ENCODE measurements around the gene FANCI. TPM values are rescaled to one million over a fixed set of nuclear protein-coding genes. Genes with fewer than 3 reads are reported as not detected.
"Not testable (repeated sequence)": the region's sequence is repeated elsewhere in the genome, so short reads cannot be mapped to it uniquely, and the experiment has no call there.

The FANCI gene
- polyA plus RNA-seq, 1 donor: 56.0 TPM

GRCh38 chr15:89221543-89221942 lies 22.2 kb upstream of the FANCI start, which contains the start of gene RLBP1:
TSS of gene RLBP1 (minus strand) at chr15:89221579. CDS start at chr15:89218975, 2,604 bp downstream.
- no peak for DNase-seq

GRCh38 chr15:89225588-89225987 lies 18.2 kb upstream of the FANCI start:
- no peak for DNase-seq

GRCh38 chr15:89226359-89227221 lies 17.2 kb upstream of the FANCI start:
- DNase-seq: no peak

GRCh38 chr15:89227425-89227824 lies 16.4 kb upstream of the FANCI start:
- no peak for DNase-seq

- DNase-seq: no peak
These were observed 13.5 kb upstream of the FANCI start for GRCh38 chr15:89230277-89230676.

GRCh38 chr15:89231832-89232231 lies 11.9 kb upstream of the FANCI start:
- no peak for DNase-seq

GRCh38 chr15:89239883-89240810 lies 3.6 kb upstream of the FANCI start:
- not testable (repeated sequence) for DNase-seq

- DNase-seq: no peak
These were observed 611 bp upstream of the FANCI start for GRCh38 chr15:89243046-89243690.

- DNase-seq: peak; percentile 6
These were observed 760 bp downstream of the FANCI start for GRCh38 chr15:89244574-89244903.

GRCh38 chr15:89247446-89247845 lies 3.7 kb downstream of the FANCI start:
- no peak for DNase-seq

GRCh38 chr15:89248584-89248983 lies 4.8 kb downstream of the FANCI start:
- no peak for DNase-seq

- not testable (repeated sequence) for DNase-seq
These were observed 6.4 kb downstream of the FANCI start for GRCh38 chr15:89250142-89250541.

- not testable (repeated sequence) for DNase-seq
These were observed 33.5 kb downstream of the FANCI start for GRCh38 chr15:89277281-89277680.

- no peak for DNase-seq
These were observed 34.5 kb downstream of the FANCI start for GRCh38 chr15:89278307-89278706.

- DNase-seq: no peak
These were observed 38.9 kb downstream of the FANCI start for GRCh38 chr15:89282631-89283030.

GRCh38 chr15:89283201-89283600 lies 39.4 kb downstream of the FANCI start:
- no peak for DNase-seq

GRCh38 chr15:89291934-89292438 lies 48.2 kb downstream of the FANCI start:
- no peak for DNase-seq

GRCh38 chr15:89293012-89293411 lies 49.2 kb downstream of the FANCI start:
- DNase-seq: no peak

GRCh38 chr15:89299896-89300295 lies 56.1 kb downstream of the FANCI start:
- no peak for DNase-seq

- DNase-seq: no peak
These were observed 57.7 kb downstream of the FANCI start for GRCh38 chr15:89301304-89302089.

- DNase-seq: no peak
These were observed 60.2 kb downstream of the FANCI start for GRCh38 chr15:89303986-89304385.

Data from left kidney (tissue), 2 donors.